Right atrium auricular region (tissue), 2 donors: ENCODE data around the gene GHDC. TPM values are rescaled to one million over a fixed set of nuclear protein-coding genes. Genes with fewer than 3 reads are reported as not detected.
A peak's percentile ranks its signal among the peaks of the same experiment; 100 is the strongest.
"Not testable (repeated sequence)": the region's sequence is repeated elsewhere in the genome, so short reads cannot be mapped to it uniquely, and the experiment has no call there.

Experiments used
- DNase-seq: peaks from one replicate; pipeline ENCODE4 v3.0.0-alpha.2; 2019; ENCODE audit warnings: low spot score
- H3K27ac ChIP-seq, 2 donors: fragments of 200-600 bp; sonication (generic); 1 replicate in 1 of 2; 2 replicates in 1 of 2; pipeline ENCODE4 v1.5.1; 2016 to 2019
- H3K27me3 ChIP-seq, 2 donors: fragments of 200-600 bp; sonication (generic); one replicate each; pipeline versions ENCODE4 v1.5.1 to v1.6.0; 2017 to 2019
- H3K36me3 ChIP-seq: fragments of 200-600 bp; sonication (generic); one replicate; pipeline ENCODE4 v1.5.1; 2016
- H3K4me1 ChIP-seq, 2 donors: fragments of 200-600 bp; sonication (generic); one replicate each; pipeline versions ENCODE4 v1.5.1 to v1.6.0; 2017 to 2019
- H3K4me3 ChIP-seq, 2 donors: fragments of 200-600 bp; sonication (generic); 1 replicate in 1 of 2; 2 replicates in 1 of 2; pipeline ENCODE4 v1.5.1; 2017 to 2019; ENCODE audit warnings: mild to moderate bottlenecking in 1 of 2, moderate library complexity in 1 of 2
- H3K9me3 ChIP-seq, 2 donors: fragments of 200-600 bp; sonication (generic); one replicate each; pipeline ENCODE4 v1.5.1; 2019
- total RNA-seq, 2 donors: library from RNA; depleted of rRNA; stranded (reverse); fragments of >200 nt; gene quantifications; one replicate each; pipeline ENCODE4 v1.1.0, GENCODE V29; 2016
- TF ChIP-seq, protein P1 (sequence below), 2 donors: fragments of 200-600 bp; sonication (generic); IDR thresholded peaks; one replicate each; pipeline ENCODE4 v1.5.1; 2019; ENCODE audit warnings: antibody characterized with exemption in 2 of 2

Gene GHDC
- total RNA-seq, 2 donors from 2014 or later = 13.1 to 19.3 TPM

GRCh38 chr17:42187833-42188232, 6.5 kb downstream of the GHDC start:
- DNase-seq = no peak

GRCh38 chr17:42186191-42186590, 8.1 kb downstream of the GHDC start:
- not testable (repeated sequence) for H3K27me3 ChIP-seq, H3K27ac ChIP-seq, H3K9me3 ChIP-seq, DNase-seq, H3K4me3 ChIP-seq, H3K36me3 ChIP-seq
- peaks cover 0 to 15% of the 10 kb centered on the region in 2 donors for H3K4me1 ChIP-seq

More at GRCh38 chr17:42187833-42188232, 6.5 kb downstream of the GHDC start:
- no peak overlapping the region for H3K4me3 ChIP-seq
- no peak overlapping the region for H3K27ac ChIP-seq
- TF ChIP-seq, protein P1, sequence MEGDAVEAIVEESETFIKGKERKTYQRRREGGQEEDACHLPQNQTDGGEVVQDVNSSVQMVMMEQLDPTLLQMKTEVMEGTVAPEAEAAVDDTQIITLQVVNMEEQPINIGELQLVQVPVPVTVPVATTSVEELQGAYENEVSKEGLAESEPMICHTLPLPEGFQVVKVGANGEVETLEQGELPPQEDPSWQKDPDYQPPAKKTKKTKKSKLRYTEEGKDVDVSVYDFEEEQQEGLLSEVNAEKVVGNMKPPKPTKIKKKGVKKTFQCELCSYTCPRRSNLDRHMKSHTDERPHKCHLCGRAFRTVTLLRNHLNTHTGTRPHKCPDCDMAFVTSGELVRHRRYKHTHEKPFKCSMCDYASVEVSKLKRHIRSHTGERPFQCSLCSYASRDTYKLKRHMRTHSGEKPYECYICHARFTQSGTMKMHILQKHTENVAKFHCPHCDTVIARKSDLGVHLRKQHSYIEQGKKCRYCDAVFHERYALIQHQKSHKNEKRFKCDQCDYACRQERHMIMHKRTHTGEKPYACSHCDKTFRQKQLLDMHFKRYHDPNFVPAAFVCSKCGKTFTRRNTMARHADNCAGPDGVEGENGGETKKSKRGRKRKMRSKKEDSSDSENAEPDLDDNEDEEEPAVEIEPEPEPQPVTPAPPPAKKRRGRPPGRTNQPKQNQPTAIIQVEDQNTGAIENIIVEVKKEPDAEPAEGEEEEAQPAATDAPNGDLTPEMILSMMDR (IDR thresholded peaks at IDR 0.05) = no peak
- no peaks in the 10 kb centered on the region for H3K36me3 ChIP-seq
- H3K27me3 ChIP-seq = no peaks in the 10 kb centered on the region
- no peaks in the 10 kb centered on the region for H3K9me3 ChIP-seq
- peaks cover 0 to 13% of the 10 kb centered on the region in 2 donors for H3K4me1 ChIP-seq

GRCh38 chr17:42185621-42185930, 8.7 kb downstream of the GHDC start:
- Histone ChIP-seq H3K27me3 (peaks cover 7 to 13% of the 10 kb centered on the region in 2 donors), H3K9me3 (no peaks in the 10 kb centered on the region), H3K4me3 (no peak overlapping the region), H3K36me3 (no peaks in the 10 kb centered on the region), H3K27ac (no peak overlapping the region), H3K4me1 (peaks cover 0 to 21% of the 10 kb centered on the region in 2 donors)
- TF ChIP-seq, protein P1 (IDR thresholded peaks at IDR 0.05) = no peak
- no peak for DNase-seq

DNA sequence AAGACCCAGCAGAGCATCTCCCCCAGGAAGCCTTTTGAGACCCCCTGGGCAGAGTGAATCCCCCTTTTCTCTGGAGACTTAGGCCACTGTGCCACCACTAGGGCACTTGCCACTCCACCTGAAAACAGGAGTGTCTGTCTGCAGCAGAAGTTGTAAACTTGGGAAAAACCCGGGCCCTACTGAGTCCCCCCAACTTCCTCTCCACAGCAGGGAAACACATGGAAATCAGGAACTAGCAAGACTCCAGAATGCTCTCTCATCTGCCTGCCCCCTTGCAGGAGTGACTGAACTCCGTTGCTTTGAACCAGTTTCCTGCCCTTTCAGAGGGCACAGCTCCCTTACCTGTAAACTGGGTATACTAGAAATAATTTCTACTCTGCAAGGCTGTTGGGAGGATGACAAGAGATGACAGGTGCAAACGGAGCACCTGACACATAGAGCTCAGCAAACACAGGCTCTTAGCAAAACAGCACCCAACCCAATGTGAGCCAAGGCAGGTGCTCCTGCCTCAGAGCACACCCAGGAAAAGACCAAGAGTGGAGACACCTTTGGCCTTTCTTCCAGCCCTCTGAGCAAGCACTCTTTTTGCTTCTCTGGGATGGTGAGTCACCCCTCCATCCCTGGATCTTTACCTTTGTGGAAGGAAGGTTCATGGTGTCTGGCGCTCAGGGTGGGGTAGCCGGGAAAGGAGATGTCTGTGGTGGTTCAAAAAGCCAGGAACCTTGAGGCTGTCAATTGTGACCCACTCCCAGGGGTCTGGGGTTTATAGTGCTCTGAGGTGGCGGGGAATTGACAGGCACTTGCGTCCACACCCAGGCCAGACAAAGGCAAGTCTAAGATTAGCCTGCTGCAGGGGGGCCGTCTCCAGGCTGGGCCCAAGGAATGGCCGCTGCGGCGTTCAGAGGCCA, 9.3 kb downstream of the GHDC start, which contains the start of gene HCRT:
Gene HCRT, minus strand, starts transcription at position 740 of the 908 bp plus-strand sequence. Its CDS starts 87 bp downstream, at position 653.
- H3K4me1 ChIP-seq = peaks cover 0 to 25% of the 10 kb centered on the region in 2 donors
- H3K9me3 ChIP-seq = no peaks in the 10 kb centered on the region
- DNase-seq = no peak
- peak within 1 kb of the TSS; percentile 67 for H3K27ac ChIP-seq
- H3K27me3 ChIP-seq = peaks cover 10 to 13% of the 10 kb centered on the region in 2 donors
- TF ChIP-seq, protein P1 (IDR thresholded peaks at IDR 0.05) = no peak
- H3K36me3 ChIP-seq = no peaks in the 10 kb centered on the region
- H3K4me3 ChIP-seq = peak within 1 kb of the TSS in 1 of 2 donors; percentile 51

GRCh38 chr17:42183741-42184711, 10.3 kb downstream of the GHDC start:
- Histone ChIP-seq H3K36me3 (no peaks in the 10 kb centered on the region), H3K4me3 (peak overlapping the region; percentile 41 to 51), H3K9me3 (no peaks in the 10 kb centered on the region), H3K27me3 (peaks cover 10 to 13% of the 10 kb centered on the region in 2 donors), H3K4me1 (peaks cover 0 to 25% of the 10 kb centered on the region in 2 donors), H3K27ac (peak overlapping the region; percentile 67)
- DNase-seq = no peak
- TF ChIP-seq, protein P1 (IDR thresholded peaks at IDR 0.05) = peak; percentile 70 to 96
